Measurements from ENCODE around the gene GPR141.

DNA sequence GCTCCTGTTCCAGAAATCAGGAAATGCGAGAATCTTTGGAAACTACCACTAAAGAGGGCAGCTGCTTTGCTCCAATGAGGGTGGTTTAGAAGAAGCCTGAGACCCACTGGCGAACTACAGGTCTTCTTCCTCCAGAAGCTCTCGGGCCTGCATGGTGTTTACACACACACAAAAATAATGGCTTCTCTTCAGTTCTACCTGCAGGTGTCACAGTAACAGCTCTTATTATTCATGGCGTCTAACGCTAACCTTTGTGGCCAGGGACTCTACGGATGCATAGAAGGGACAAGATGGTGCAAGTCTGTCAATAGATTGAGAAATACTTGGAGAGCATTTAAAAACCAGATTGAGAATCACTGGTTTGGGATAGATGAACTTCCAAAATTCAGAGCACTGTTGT is 22.4 kb downstream of the GPR141 start:
- TF ChIP-seq, protein P1, sequence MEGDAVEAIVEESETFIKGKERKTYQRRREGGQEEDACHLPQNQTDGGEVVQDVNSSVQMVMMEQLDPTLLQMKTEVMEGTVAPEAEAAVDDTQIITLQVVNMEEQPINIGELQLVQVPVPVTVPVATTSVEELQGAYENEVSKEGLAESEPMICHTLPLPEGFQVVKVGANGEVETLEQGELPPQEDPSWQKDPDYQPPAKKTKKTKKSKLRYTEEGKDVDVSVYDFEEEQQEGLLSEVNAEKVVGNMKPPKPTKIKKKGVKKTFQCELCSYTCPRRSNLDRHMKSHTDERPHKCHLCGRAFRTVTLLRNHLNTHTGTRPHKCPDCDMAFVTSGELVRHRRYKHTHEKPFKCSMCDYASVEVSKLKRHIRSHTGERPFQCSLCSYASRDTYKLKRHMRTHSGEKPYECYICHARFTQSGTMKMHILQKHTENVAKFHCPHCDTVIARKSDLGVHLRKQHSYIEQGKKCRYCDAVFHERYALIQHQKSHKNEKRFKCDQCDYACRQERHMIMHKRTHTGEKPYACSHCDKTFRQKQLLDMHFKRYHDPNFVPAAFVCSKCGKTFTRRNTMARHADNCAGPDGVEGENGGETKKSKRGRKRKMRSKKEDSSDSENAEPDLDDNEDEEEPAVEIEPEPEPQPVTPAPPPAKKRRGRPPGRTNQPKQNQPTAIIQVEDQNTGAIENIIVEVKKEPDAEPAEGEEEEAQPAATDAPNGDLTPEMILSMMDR (IDR thresholded peaks at IDR 0.05), result no peak
- no peak for TF ChIP-seq EP300 (IDR thresholded peaks at IDR 0.05)
- TF ChIP-seq POLR2AphosphoS5 (IDR thresholded peaks at IDR 0.05), result no peak
- no peak for TF ChIP-seq POLR2A (IDR thresholded peaks at IDR 0.05; ENCODE audit: low read depth)
